Right cardiac atrium (tissue), 5 donors: ENCODE measurements around the gene SRRM4. TPM values are rescaled to one million over a fixed set of nuclear protein-coding genes. Genes with fewer than 3 reads are reported as not detected.

Experiments used
- ATAC-seq, 2 donors: fragments of 200-7000 bp; cut with Tn5 transposase; one replicate each; pipeline versions ENCODE4 v1.8.0 to v1.9.1; 2020; ENCODE audit warnings: moderate library complexity in 2 of 2, mild to moderate bottlenecking in 1 of 2
- DNase-seq, 3 donors: peaks; one replicate each; pipeline ENCODE4 v3.0.0-alpha.2; 2020
- H3K27ac ChIP-seq: one replicate; pipeline ENCODE4 v1.5.1; 2013; ENCODE audit warnings: mild to moderate bottlenecking, low read length, control low read depth, moderate library complexity
- H3K27me3 ChIP-seq: one replicate; pipeline ENCODE4 v1.6.1; 2013; ENCODE audit not compliant: control insufficient read depth, insufficient read depth
- H3K4me1 ChIP-seq: one replicate; pipeline ENCODE4 v1.6.1; 2013; ENCODE audit warnings: low read length; ENCODE audit not compliant: control insufficient read depth, insufficient read depth
- H3K4me3 ChIP-seq: one replicate; pipeline ENCODE4 v1.5.1; 2013; ENCODE audit warnings: low read length, control low read depth
- H3K9me3 ChIP-seq: one replicate; pipeline ENCODE4 v1.6.1; 2013; ENCODE audit warnings: low read length; ENCODE audit not compliant: control insufficient read depth
- WGBS: extraction: QIAGEN DNeasy Blood & Tissue Kit; methylation state at CpG from one replicate; pipeline ENCODE4 v1.1.7; 2013; 5-methylcytosine and 5-hydroxymethylcytosine counted together
- intact Hi-C, 4 donors: fragments of 100-400 bp; cut with DNase I; formaldehyde crosslinking; loops; one replicate each; pipeline versions ENCODE4 v1.11.0 to v1.14.0; 2022 to 2023
- polyA plus RNA-seq: library from polyadenylated mRNA; stranded (reverse); fragments of 200-250 nt; gene quantifications from one replicate; pipeline ENCODE4 v1.2.3, GENCODE V29; 2013
- total RNA-seq, 4 donors: library from RNA; stranded (reverse); fragmentation: NEBNext Ultra II Directional; extraction: Animal tissue kit (Norgen Biotek cat#: 25700); gene quantifications; one replicate each; pipeline ENCODE4 v1.2.1, GENCODE V29; 2021
- donor health status: healthy with polysubstance abuse.
- donor health status: DM: no; HTN: yes; CAD: no.
- donor health status: DM: no; HTN: no; CAD: no.
- donor health status: DM: no; HTN: yes; CAD: no; lungs with severe emphysema.
- donor health status: DM: yes; HTN: yes; CAD: no.

SRRM4 gene
- total and polyA plus RNA-seq, 5 donors, result 0.22 to 0.91 (median 0.60) TPM

GRCh38 chr12:119171691-119172425 lies 190.5 kb downstream of the SRRM4 start:
- Histone ChIP-seq H3K27ac (no peak overlapping the region), H3K27me3 (no peaks in the 10 kb centered on the region), H3K9me3 (no peaks in the 10 kb centered on the region), H3K4me3 (no peak overlapping the region), H3K4me1 (no peaks in the 10 kb centered on the region)
- 67% methylated on average over 15 of the region's 15 CpGs for WGBS
- DNase-seq (no peak), ATAC-seq (no peak)
- intact Hi-C loops, result no loop called here

DNA sequence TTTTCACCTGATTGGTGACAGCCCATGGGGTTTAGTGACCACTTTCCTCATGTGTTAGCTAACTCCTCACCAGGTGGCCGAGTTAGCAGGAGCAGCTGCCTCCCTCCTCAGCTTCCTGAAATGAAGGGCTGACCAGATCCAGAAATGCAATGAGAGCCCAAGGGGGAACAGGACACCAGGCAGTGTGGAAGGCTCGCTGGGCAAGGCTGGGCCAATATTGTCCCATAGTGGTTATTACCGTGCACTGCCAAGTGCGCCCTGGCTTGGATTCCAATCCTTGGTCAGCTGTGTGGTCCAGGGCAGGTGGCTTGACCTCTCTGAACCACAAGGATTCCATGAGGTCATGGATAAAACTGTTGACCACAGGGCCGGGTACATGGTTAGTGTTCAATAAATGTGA lies 193.7 kb downstream of the SRRM4 start:
- H3K4me1 ChIP-seq, result no peaks in the 10 kb centered on the region
- no peak overlapping the region for H3K4me3 ChIP-seq
- ATAC-seq (no peak), DNase-seq (no peak)
- intact Hi-C loops, result no loop called here
- no peaks in the 10 kb centered on the region for H3K27me3 ChIP-seq
- H3K9me3 ChIP-seq, result no peaks in the 10 kb centered on the region
- 80% methylated on average over 5 of the region's 5 CpGs for WGBS
- peak overlapping the region; percentile 17 for H3K27ac ChIP-seq

DNA sequence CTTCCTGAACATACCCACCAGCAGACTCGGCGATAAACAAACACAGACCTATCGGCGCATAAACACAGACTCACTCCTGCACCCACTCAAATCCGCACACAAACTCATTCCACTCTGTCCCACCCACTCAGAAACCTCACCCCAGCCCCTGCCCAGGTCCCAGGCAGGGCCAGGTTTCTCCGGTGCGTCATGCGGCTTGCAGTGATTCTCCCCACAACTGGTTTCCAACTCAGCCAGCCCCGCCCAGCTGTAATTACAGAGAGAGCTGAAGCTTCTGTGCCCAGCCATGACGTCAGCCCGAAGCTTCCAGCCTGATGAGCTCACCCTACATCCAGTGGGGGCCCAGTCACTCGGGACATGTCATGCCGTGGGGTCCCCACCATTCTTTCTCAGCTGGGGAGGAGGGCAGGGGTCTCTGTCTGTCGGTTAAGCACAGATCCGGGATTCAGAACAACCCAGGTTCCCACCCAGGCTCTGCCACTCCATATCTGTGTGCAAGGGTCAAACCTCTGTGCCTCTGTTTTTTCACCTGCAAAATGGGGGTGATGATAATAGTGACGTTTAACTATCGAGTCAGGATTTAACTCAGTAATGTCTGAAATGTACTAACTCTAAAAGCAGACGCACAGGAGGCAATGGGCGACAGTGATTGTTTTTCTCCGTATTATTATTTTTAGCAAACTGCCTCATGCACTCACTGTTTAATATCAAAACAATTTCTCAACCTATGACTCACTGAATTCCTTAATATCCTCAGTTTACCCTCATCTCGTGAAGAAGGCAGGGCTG lies 195.1 kb downstream of the SRRM4 start:
- intact Hi-C loops, result no loop called here
- WGBS, result 20% methylated on average over 21 of the region's 21 CpGs

DNA sequence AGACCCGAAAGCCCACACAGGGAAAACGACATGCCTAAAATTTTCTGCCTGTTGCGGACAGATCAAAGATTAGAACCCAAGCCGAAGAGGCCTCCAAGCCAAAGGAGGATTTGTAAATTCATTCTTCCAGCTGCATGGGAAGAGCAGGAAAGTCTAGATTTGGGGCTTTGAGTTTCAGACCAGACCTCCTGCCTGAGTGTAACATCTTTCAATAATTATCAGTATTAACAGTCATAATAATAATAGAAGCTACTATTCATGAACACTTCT lies 195.7 kb downstream of the SRRM4 start:
- WGBS, result 77% methylated on average over 4 of the region's 4 CpGs
- no peak overlapping the region for H3K4me3 ChIP-seq
- DNase-seq (no peak), ATAC-seq (no peak)
- no peaks in the 10 kb centered on the region for H3K9me3 ChIP-seq
- intact Hi-C loops, result no loop called here
- no peaks in the 10 kb centered on the region for H3K4me1 ChIP-seq
- H3K27me3 ChIP-seq, result no peaks in the 10 kb centered on the region
- no peak overlapping the region for H3K27ac ChIP-seq

More for the DNA sequence above, 195.1 kb downstream of the SRRM4 start:
- peak; percentile 95 to 97 (median 96) for DNase-seq
- Histone ChIP-seq H3K4me1 (no peaks in the 10 kb centered on the region), H3K27ac (peak overlapping the region; percentile 93), H3K9me3 (no peaks in the 10 kb centered on the region), H3K4me3 (peak overlapping the region; percentile 43), H3K27me3 (no peaks in the 10 kb centered on the region)
- peak; percentile 68 to 70 for ATAC-seq

- no peak for DNase-seq
- Histone ChIP-seq H3K4me1 (peaks cover 3% of the 10 kb centered on the region), H3K9me3 (no peaks in the 10 kb centered on the region), H3K27ac (peak overlapping the region; percentile 71), H3K27me3 (no peaks in the 10 kb centered on the region), H3K4me3 (no peak overlapping the region)
- ATAC-seq, result no peak
- intact Hi-C loops, result no loop called here
- WGBS, result 90% methylated on average over 15 of the region's 15 CpGs
Measured at GRCh38 chr12:119177724-119178380, 196.5 kb downstream of the SRRM4 start.

GRCh38 chr12:119178544-119179334 lies 197.4 kb downstream of the SRRM4 start, which contains the start of gene HSPB8:
TSS of gene HSPB8 (plus strand) at chr12:119178931. CDS start at chr12:119179313, 382 bp downstream.
- Histone ChIP-seq H3K9me3 (no peaks in the 10 kb centered on the region), H3K27me3 (no peaks in the 10 kb centered on the region), H3K4me3 (peak within 1 kb of the TSS; percentile 56), H3K4me1 (peaks cover 3% of the 10 kb centered on the region), H3K27ac (peak within 1 kb of the TSS; percentile 93)
- 3% methylated on average over 33 of the region's 33 CpGs for WGBS
- ATAC-seq, result peak; percentile 94 to 95
- intact Hi-C loops, result no loop called here
- peak; percentile 95 to 97 (median 97) for DNase-seq

DNA sequence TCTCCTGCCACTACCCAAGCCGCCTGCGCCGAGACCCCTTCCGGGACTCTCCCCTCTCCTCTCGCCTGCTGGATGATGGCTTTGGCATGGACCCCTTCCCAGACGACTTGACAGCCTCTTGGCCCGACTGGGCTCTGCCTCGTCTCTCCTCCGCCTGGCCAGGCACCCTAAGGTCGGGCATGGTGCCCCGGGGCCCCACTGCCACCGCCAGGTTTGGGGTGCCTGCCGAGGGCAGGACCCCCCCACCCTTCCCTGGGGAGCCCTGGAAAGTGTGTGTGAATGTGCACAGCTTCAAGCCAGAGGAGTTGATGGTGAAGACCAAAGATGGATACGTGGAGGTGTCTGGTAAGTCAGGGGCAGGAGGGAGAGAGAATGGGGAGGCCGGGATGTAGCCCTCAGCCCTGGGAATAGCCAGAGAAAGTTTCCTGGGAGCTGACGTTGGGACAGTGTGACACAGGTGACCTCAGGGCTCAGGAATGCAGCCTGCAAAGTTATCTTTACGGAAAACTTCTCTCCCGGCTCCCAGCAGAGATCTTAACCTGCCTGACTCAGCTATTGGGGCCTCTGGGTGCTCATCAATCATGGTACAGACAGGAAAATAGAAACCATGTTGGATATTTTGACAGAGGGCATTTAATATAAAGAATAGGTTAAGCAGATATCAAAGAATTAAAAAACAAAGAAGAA lies 198.1 kb downstream of the SRRM4 start:
- Histone ChIP-seq H3K9me3 (no peaks in the 10 kb centered on the region), H3K27me3 (no peaks in the 10 kb centered on the region), H3K4me3 (peak overlapping the region; percentile 56), H3K27ac (peak overlapping the region; percentile 93), H3K4me1 (peaks cover 3% of the 10 kb centered on the region)
- DNase-seq (peak in 2 of 3 donors; percentile 64 to 69), ATAC-seq (peak in 1 of 2 donors; percentile 5)
- WGBS, result 21% methylated on average over 18 of the region's 18 CpGs
- intact Hi-C loops, result loop anchor here in 1 of 4 donors (10.0 kb wide), 1 partner anchor 65 kb away; no protein-coding TSS in a partner anchor

GRCh38 chr12:119180380-119181040 lies 199.2 kb downstream of the SRRM4 start:
- WGBS, result 17% methylated on average over 7 of the region's 7 CpGs
- H3K4me3 ChIP-seq, result peak overlapping the region; percentile 56
- DNase-seq, result peak; percentile 78 to 85 (median 85)
- H3K27ac ChIP-seq, result peak overlapping the region; percentile 93
- no peaks in the 10 kb centered on the region for H3K27me3 ChIP-seq
- H3K4me1 ChIP-seq, result peaks cover 3% of the 10 kb centered on the region
- peak; percentile 12 to 43 for ATAC-seq
- intact Hi-C loops, result loop anchor here in 1 of 4 donors (10.0 kb wide), 1 partner anchor 66 kb away; no protein-coding TSS in a partner anchor
- H3K9me3 ChIP-seq, result no peaks in the 10 kb centered on the region

DNA sequence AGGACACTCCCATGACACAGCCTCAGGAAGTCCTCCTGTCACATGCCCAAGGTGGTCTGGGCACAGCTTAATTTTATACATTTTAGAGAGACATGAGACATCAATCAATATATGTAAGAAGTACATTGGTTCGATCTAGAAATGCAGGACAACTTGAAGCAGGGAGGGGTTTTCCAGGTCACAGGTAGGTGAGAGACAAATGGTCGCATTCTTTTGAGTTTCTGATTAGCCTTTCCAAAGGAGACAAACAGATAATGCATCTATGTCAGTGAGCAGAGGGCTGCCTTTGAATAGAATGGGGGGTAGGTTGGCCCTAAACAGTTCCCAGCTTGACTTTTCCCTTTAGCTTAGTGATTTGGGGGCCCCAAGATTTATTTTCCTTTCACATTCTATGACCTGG lies 199.9 kb downstream of the SRRM4 start:
- 55% methylated on average over 2 of the region's 2 CpGs for WGBS
- no peaks in the 10 kb centered on the region for H3K27me3 ChIP-seq
- intact Hi-C loops, result loop anchor here in 1 of 4 donors (10.0 kb wide), 1 partner anchor 66 kb away; no protein-coding TSS in a partner anchor
- H3K4me1 ChIP-seq, result peaks cover 3% of the 10 kb centered on the region
- no peak for DNase-seq
- no peak for ATAC-seq
- peak overlapping the region; percentile 56 for H3K4me3 ChIP-seq
- peak overlapping the region; percentile 18 for H3K27ac ChIP-seq
- no peaks in the 10 kb centered on the region for H3K9me3 ChIP-seq
